Activated naive CD8-positive, alpha-beta T cell treated with anti-CD3 and anti-CD28 coated beads, Interleukin-2, amount 10 ng/mL, durations not matched to agents 7 days and 5 days (primary cell): ENCODE data around the gene TUBA8. TPM values are rescaled to one million over a fixed set of nuclear protein-coding genes. Genes with fewer than 3 reads are reported as not detected.
"Not testable (repeated sequence)": the region's sequence is repeated elsewhere in the genome, so short reads cannot be mapped to it uniquely, and the experiment has no call there.

Source experiments
- ATAC-seq: fragments of 150-1000 bp; cut with Tn5 transposase; one replicate; pipeline ENCODE4 v1.10.0; 2021; ENCODE audit warnings: low read depth, moderate library complexity
- POLR2A ChIA-PET: fragments of 350-600 bp; sonication (Branson Sonifier 250); formaldehyde crosslinking; loops from one replicate; lab custom pipeline; 2021; ENCODE audit warnings: antibody characterized with exemption; lab: Charles Lee
- DNase-seq: peaks from one replicate; pipeline ENCODE4 v3.0.0; 2021
- H3K27ac Mint-ChIP-seq: one replicate; pipeline ENCODE4 v1.8.0; 2022; ENCODE audit warnings: mild to moderate bottlenecking, mixed read lengths
- H3K27me3 Mint-ChIP-seq: one replicate; pipeline ENCODE4 v1.8.0; 2022; ENCODE audit warnings: mild to moderate bottlenecking, moderate library complexity, mixed read lengths
- H3K36me3 Mint-ChIP-seq: one replicate; pipeline ENCODE4 v1.8.0; 2021; ENCODE audit warnings: mild to moderate bottlenecking, mixed read lengths
- H3K4me1 Mint-ChIP-seq: one replicate; pipeline ENCODE4 v1.8.0; 2021; ENCODE audit warnings: mixed read lengths
- H3K4me3 Mint-ChIP-seq: one replicate; pipeline ENCODE4 v1.8.0; 2022; ENCODE audit warnings: mild to moderate bottlenecking, moderate library complexity, mixed read lengths
- H3K9me3 Mint-ChIP-seq: one replicate; pipeline ENCODE4 v1.8.0; 2021; ENCODE audit warnings: mixed read lengths
- total RNA-seq, 2 experiments: library from RNA; stranded (reverse); gene quantifications; one replicate each; pipeline ENCODE4 v1.2.3, GENCODE V29; 2021

TUBA8 gene
- total RNA-seq, 2 experiments from 2014 or later: 0.99 to 3.7 TPM

DNA sequence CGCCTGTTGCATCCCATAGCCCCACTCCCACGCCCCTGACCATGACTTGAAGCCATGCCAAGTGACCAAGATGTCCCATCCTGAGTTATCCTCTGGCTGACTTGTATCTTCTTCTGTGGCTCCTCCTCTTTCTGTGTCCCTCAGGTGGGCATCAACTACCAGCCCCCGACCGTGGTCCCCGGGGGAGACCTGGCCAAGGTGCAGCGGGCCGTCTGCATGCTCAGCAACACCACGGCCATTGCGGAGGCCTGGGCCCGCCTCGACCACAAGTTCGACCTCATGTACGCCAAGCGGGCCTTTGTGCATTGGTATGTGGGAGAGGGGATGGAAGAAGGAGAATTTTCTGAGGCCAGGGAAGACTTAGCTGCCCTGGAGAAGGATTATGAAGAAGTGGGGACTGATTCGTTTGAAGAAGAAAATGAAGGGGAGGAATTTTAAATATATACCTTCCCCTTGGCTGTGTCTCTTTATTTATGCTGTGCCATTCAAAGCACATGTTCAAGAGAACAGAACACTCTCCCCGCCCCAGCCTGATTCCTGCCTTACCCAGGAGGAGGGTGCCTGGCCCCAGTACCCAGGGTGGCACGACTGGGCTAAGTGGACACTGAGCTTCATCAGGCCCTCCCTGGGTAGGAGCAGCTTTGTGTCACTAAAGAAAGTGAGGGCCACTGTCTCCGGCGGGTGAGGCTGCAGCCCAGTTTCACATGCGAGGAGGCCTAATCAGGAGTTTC, 20.3 kb downstream of the TUBA8 start:
- DNase-seq: no peak
- H3K36me3 Mint-ChIP-seq: peaks cover 7% of the 10 kb centered on the region

DNA sequence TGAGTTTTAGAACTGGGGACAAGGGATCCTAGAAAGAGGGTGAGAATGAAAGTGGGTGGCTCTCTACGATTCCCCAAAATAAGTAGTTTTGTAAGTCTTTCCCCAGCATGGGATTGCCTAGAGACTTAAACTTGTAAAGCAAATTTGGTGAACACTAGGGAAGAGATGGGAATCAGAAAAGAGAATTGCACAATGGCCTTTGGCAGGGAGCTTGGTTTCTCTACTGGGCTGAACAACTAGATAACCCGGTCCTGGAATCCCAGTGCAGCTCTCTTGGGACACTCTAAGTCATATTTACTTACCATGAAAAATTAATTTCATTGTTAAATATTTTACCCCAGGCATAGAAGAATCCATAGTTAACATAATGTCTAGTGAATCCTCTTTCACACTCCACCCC, 22.8 kb downstream of the TUBA8 start:
- ATAC-seq: no peak

More for the DNA sequence above, 20.3 kb downstream of the TUBA8 start:
- no peaks in the 10 kb centered on the region for H3K9me3 Mint-ChIP-seq
- ATAC-seq: no peak
- no peak overlapping the region for H3K4me3 Mint-ChIP-seq
- POLR2A ChIA-PET: no interaction called here
- no peaks in the 10 kb centered on the region for H3K27me3 Mint-ChIP-seq
- H3K27ac Mint-ChIP-seq: no peak overlapping the region
- H3K4me1 Mint-ChIP-seq: peaks cover 6% of the 10 kb centered on the region

DNA sequence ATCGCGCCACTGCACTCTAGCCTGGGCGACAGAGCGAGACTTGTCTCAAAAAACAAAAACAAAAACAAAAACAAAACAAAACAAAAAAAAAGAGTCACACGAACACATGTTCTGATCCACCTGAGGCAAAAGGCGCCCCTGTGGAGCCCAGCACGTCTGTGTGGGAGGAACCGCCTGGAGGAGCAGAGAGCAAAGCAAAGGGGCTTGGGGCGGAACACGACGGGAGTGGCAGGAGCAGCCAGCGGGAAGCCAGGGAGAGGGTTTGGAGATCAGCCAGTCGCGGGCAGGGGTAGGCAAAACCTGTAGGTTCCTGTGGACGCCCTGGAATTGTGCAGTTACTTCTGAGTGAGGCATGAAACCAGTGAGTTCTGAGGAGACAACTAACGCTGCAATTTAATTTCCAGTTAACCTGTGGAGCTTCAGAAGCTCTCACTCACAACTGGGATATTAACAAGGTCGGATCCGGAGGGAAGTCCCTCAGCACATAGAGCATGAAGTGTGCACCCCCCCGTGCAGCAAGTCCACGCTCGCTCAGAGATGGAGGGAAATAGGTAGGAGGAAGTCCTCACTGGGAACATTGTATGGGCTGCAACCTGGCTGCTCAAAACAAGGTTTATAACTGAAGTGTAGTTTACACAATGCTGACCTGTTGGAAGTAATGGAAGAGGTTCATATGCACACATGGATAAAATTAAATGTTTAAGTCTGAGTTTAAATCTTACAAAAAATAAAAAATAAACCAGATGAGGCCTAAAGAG, 26.1 kb downstream of the TUBA8 start:
- peaks cover 17% of the 10 kb centered on the region for H3K36me3 Mint-ChIP-seq
- DNase-seq: no peak
- H3K27ac Mint-ChIP-seq: no peak overlapping the region
- POLR2A ChIA-PET: interaction anchor here (0.7 to 1.6 kb wide), 3 partner anchors 9 to 286 kb away, joined by 3 to 5 read pairs (median 4); no protein-coding TSS in a partner anchor
- H3K27me3 Mint-ChIP-seq: no peaks in the 10 kb centered on the region
- H3K4me3 Mint-ChIP-seq: no peak overlapping the region
- no peaks in the 10 kb centered on the region for H3K9me3 Mint-ChIP-seq
- ATAC-seq: no peak
- peaks cover under 1% of the 10 kb centered on the region for H3K4me1 Mint-ChIP-seq

More for the DNA sequence above, 22.8 kb downstream of the TUBA8 start:
- H3K4me3 Mint-ChIP-seq: no peak overlapping the region
- H3K27ac Mint-ChIP-seq: no peak overlapping the region
- H3K36me3 Mint-ChIP-seq: peaks cover 10% of the 10 kb centered on the region
- no peak for DNase-seq
- POLR2A ChIA-PET: no interaction called here
- no peaks in the 10 kb centered on the region for H3K27me3 Mint-ChIP-seq
- H3K4me1 Mint-ChIP-seq: peaks cover 6% of the 10 kb centered on the region
- H3K9me3 Mint-ChIP-seq: no peaks in the 10 kb centered on the region

DNA sequence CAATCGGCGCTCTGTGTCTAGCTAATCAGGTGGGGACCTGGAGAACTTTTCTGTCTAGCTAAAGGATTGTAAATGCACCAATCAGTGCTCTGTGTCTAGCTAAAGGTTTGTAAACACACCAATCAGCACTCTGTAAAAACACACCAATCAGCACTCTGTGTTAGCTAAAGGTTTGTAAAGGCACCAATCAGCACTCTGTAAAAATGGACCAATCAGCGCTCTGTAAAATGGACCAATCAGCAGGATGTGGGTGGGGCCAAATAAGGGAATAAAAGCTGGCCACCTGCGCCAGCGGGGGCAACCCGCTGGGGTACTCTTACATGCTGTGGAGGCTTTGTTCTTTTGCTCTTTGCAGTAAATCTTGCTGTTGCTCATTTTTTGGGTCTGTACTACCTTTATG, 30.4 kb downstream of the TUBA8 start:
- not testable (repeated sequence) for H3K4me1 Mint-ChIP-seq, DNase-seq, H3K9me3 Mint-ChIP-seq, H3K4me3 Mint-ChIP-seq, ATAC-seq, H3K27ac Mint-ChIP-seq, H3K27me3 Mint-ChIP-seq
- H3K36me3 Mint-ChIP-seq: peaks cover 29% of the 10 kb centered on the region
- POLR2A ChIA-PET: interaction anchor here (1.3 to 1.7 kb wide), 2 partner anchors 9 to 12 kb away, joined by 6 to 14 read pairs; partner anchors contain the start of gene USP18

DNA sequence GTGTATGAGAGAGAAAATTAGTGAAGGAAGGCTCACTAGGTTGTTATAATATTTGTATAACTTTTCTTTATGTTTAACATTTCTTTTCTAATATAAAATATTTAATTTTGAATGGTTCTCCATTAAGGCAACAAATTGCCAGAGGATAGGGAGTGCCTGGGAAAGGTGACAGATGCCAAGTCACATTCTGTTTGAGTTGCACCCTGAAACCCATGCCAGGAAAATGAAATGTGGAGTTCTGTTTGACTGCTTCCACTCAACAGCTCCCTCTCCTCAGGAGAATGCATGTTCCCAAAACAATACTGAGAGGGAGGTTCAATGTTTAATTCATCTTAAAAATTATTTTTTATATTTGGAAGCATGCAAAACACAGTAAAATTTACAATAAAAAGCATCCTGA, 33.5 kb downstream of the TUBA8 start:
- no peaks in the 10 kb centered on the region for H3K27me3 Mint-ChIP-seq
- POLR2A ChIA-PET: no interaction called here
- H3K4me3 Mint-ChIP-seq: no peak overlapping the region
- H3K27ac Mint-ChIP-seq: no peak overlapping the region
- ATAC-seq (no peak), DNase-seq (no peak)
- H3K9me3 Mint-ChIP-seq: no peaks in the 10 kb centered on the region
- H3K4me1 Mint-ChIP-seq: peaks cover 15% of the 10 kb centered on the region
- peaks cover 31% of the 10 kb centered on the region for H3K36me3 Mint-ChIP-seq

DNA sequence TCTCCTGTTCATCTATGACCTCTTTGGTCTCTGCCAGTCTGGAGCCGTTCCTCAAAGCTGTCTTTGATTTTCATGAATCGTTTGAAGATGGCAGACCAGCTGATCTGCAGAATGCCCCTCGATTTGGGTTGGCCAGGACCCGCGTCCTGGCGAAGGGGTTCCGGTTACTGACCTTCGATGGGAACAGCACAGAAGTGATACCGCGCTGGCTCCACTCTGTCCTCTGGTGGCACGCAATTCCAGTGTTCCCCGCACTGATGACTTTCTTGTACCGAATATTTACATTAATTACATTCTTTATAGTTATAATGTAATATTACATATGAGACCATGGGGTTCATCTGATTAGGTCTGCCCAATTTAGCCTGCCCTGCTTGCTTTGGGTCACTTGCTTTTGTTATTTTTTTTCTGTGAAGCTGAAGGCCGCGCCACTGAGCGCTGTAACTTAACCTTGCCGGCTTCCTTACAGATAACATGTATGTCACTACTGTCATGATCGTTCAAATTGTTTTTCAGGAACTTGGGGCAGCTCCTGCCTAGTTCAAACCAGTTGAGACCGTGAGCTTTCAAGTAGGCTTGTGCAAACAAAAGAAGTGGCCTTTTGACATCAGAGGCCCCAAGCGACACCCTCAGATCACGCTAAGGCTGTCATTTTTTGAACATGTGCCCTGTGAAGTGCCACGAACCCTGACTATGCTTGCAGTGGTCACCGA, 35.2 kb downstream of the TUBA8 start:
- no peak overlapping the region for H3K27ac Mint-ChIP-seq
- peaks cover 17% of the 10 kb centered on the region for H3K4me1 Mint-ChIP-seq
- no peak overlapping the region for H3K4me3 Mint-ChIP-seq
- ATAC-seq (no peak), DNase-seq (no peak)
- no peaks in the 10 kb centered on the region for H3K27me3 Mint-ChIP-seq
- no peaks in the 10 kb centered on the region for H3K9me3 Mint-ChIP-seq
- POLR2A ChIA-PET: interaction anchor here (0.6 kb wide), 1 partner anchor 9 kb away, joined by 4 read pairs; no protein-coding TSS in a partner anchor
- H3K36me3 Mint-ChIP-seq: peaks cover 38% of the 10 kb centered on the region

DNA sequence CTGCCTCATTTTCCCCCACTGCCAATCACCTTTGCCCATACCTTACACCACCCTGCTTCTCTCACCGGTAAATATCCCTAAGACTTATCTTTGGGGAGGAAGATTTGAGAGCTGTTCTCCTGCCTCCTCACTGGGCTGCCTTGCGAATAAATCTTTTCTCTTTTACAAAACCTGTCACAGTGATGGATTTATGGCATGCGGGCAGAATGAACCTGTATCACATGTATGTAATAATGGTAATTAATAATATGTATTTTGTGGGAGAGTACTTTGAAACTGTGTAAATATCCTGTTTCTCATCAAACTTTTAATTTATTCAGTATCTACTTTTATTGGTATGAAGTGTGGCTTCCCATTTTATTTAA, 35.8 kb downstream of the TUBA8 start:
- H3K27me3 Mint-ChIP-seq: no peaks in the 10 kb centered on the region
- H3K4me1 Mint-ChIP-seq: peaks cover 22% of the 10 kb centered on the region
- no peak overlapping the region for H3K27ac Mint-ChIP-seq
- ATAC-seq (no peak), DNase-seq (no peak)
- no peak overlapping the region for H3K4me3 Mint-ChIP-seq
- peaks cover 39% of the 10 kb centered on the region for H3K36me3 Mint-ChIP-seq
- no peaks in the 10 kb centered on the region for H3K9me3 Mint-ChIP-seq
- POLR2A ChIA-PET: interaction anchor here (0.6 kb wide), 1 partner anchor 9 kb away, joined by 4 read pairs; no protein-coding TSS in a partner anchor

DNA sequence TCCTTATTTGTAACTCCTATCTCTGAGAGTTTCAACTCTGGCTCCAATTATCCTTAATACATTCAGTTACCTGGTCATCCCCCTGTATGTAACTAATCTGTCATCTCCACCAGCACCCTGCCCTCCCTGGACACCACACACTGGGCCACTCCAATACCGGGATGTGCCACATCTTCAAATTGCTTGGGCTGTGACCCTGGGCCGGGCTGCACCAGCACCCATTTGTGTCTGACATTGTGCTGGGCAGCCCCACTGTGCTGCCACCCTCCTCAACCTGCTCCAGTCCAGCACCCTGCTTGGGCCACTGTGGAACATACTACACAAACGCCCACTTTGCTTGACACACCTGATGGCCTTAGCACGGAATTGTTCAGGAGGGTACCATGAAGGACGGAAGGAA, 37.2 kb downstream of the TUBA8 start:
- Mint-ChIP-seq H3K9me3 (no peaks in the 10 kb centered on the region), H3K27ac (peak overlapping the region; percentile 28), H3K4me3 (peak overlapping the region; percentile 82), H3K36me3 (peaks cover 36% of the 10 kb centered on the region), H3K4me1 (peaks cover 32% of the 10 kb centered on the region), H3K27me3 (no peaks in the 10 kb centered on the region)
- DNase-seq: no peak
- POLR2A ChIA-PET: interaction anchor here (0.7 kb wide), 1 partner anchor 18 kb away, joined by 4 read pairs; no protein-coding TSS in a partner anchor
- ATAC-seq: no peak

DNA sequence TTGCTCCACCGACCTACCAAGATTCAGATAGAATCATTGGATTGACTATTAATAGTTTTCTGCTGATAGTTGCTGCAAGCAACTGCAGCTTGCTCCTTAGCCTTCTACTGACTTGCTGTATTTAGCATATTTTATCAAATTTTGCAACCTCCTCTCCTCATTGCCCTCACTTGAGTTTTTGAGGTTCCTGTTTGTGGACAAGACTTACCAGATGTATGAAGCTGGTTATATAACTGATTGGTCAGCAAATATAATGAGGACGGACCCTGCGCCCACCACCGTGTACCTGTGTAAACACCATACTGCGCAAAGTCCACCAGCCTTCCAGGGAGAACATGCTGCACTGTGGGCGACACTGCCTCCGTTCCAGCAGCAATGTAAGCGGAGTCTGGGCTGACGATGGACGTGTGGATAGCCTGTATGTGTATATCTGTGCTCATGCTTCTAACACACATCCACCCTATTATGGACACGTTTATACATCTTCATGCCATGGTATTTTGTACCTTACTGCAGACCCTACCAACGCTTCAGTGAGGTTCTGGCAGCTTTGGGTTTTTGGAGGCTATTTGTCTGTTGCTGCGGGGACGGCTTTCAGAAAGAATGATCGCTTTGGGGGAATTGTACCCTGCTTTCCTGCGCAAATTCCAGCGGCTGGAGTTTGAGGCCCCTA, 37.8 kb downstream of the TUBA8 start:
- H3K4me1 Mint-ChIP-seq: peaks cover 36% of the 10 kb centered on the region
- peaks cover 33% of the 10 kb centered on the region for H3K36me3 Mint-ChIP-seq
- peak overlapping the region; percentile 82 for H3K4me3 Mint-ChIP-seq
- ATAC-seq: no peak
- H3K9me3 Mint-ChIP-seq: no peaks in the 10 kb centered on the region
- DNase-seq: no peak
- no peaks in the 10 kb centered on the region for H3K27me3 Mint-ChIP-seq
- POLR2A ChIA-PET: interaction anchor here (5.5 kb wide), 1 partner anchor 70 kb away, joined by 70 read pairs; the partner anchor contains the start of gene PEX26
- H3K27ac Mint-ChIP-seq: peak overlapping the region; percentile 87

DNA sequence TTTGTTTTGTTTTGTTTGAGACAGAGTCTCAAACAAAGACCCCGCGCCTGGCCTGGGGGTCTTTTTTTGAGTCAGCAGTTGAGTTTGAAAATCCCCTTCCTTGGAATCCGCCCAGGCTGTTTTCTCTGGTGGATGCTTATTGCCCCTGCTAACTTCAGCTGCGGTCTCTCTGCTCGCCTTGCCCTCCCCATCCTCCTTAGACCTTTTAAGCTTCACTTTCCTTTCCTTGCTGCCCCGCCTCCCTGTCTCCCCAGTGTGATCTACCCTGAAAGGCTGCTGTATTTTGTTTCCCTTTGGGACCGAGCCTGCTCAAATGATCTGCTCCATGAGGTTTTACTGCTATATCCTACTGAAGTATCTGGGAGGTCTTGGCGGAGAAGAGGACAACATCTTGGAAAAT, 41.9 kb downstream of the TUBA8 start:
- POLR2A ChIA-PET: interaction anchor here (0.5 to 5.5 kb wide), 10 partner anchors 9 to 1961 kb away, joined by 3 to 70 read pairs (median 4); partner anchors contain the start of gene PEX26
- ATAC-seq: peak; percentile 51
- no peaks in the 10 kb centered on the region for H3K9me3 Mint-ChIP-seq
- H3K4me3 Mint-ChIP-seq: peak overlapping the region; percentile 82
- H3K27me3 Mint-ChIP-seq: no peaks in the 10 kb centered on the region
- peak overlapping the region; percentile 87 for H3K27ac Mint-ChIP-seq
- DNase-seq: peak; percentile 47
- peaks cover 54% of the 10 kb centered on the region for H3K4me1 Mint-ChIP-seq
- peaks cover 55% of the 10 kb centered on the region for H3K36me3 Mint-ChIP-seq

DNA sequence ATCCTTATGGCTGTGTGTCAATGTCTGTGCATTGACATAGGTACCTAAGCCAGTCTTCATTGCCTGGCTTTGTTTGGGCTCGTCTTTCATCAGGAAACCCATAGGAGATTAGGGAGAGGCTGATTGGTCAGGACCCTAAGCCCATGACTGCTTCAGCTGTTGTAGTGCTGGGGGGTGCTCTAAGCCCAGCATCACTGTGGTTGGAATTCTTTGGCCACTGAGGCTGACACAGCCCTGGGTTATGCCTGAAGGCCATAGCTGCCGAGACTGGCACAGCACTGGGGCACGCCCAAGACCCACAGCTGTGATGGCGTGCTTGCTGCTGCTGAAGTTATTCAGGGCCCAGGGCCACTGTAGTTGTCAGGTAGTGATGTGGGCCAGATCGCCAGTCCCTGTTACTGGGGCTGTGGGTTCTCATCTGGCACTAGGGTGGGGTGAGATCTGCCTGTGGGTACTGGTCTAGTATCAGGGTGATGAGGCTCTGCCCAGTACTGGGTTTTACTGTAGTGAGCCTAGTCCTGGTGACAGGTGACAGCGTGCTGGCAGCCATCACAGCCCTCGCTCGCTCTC, 44.3 kb downstream of the TUBA8 start:
- ATAC-seq (no peak), DNase-seq (no peak)
- peaks cover 45% of the 10 kb centered on the region for H3K36me3 Mint-ChIP-seq
- H3K9me3 Mint-ChIP-seq: no peaks in the 10 kb centered on the region
- POLR2A ChIA-PET: interaction anchor here (1.0 kb wide), 1 partner anchor 77 kb away, joined by 3 read pairs; the partner anchor contains the start of gene PEX26
- peak overlapping the region; percentile 76 for H3K27ac Mint-ChIP-seq
- peaks cover 39% of the 10 kb centered on the region for H3K4me1 Mint-ChIP-seq
- no peaks in the 10 kb centered on the region for H3K27me3 Mint-ChIP-seq
- H3K4me3 Mint-ChIP-seq: peak overlapping the region; percentile 55

DNA sequence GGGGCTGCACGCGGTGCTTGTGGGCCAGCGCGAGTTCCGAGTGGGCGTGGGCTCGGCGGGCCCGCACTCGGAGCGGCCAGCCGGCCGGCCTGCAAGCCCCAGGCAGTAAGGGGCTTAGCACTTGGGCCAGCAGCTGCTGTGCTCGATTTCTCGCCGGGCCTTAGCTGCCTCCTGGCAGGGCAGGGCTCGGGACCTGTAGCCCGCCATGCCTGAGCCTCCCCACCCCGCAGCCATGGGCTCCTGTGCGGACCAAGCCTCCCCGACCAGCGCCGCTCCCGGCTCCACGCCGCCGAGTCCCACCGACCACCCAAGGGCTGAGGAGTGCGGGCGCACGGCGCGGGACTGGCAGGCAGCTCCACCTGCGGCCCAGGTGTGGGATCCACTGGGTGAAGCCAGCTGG, 44.9 kb downstream of the TUBA8 start:
- POLR2A ChIA-PET: interaction anchor here (1.0 kb wide), 2 partner anchors 78 kb away, joined by 3 to 4 read pairs; partner anchors contain the start of gene PEX26

More for the DNA sequence above, 44.9 kb downstream of the TUBA8 start:
- peaks cover 40% of the 10 kb centered on the region for H3K36me3 Mint-ChIP-seq
- H3K4me3 Mint-ChIP-seq, H3K27ac Mint-ChIP-seq, DNase-seq, ATAC-seq, H3K9me3 Mint-ChIP-seq, H3K27me3 Mint-ChIP-seq: not testable (repeated sequence)
- peaks cover 39% of the 10 kb centered on the region for H3K4me1 Mint-ChIP-seq
